Activated T-cell treated with anti-CD3 and anti-CD28 coated beads for 24 hours (primary cell): ENCODE measurements around the gene APPL2.
"Not testable (repeated sequence)": the region's sequence is repeated elsewhere in the genome, so short reads cannot be mapped to it uniquely, and the experiment has no call there.

Source experiments
- DNase-seq: peaks from one replicate; pipeline ENCODE4 v3.0.0-alpha.2; 2020; ENCODE audit warnings: low read depth

Gene APPL2

DNA sequence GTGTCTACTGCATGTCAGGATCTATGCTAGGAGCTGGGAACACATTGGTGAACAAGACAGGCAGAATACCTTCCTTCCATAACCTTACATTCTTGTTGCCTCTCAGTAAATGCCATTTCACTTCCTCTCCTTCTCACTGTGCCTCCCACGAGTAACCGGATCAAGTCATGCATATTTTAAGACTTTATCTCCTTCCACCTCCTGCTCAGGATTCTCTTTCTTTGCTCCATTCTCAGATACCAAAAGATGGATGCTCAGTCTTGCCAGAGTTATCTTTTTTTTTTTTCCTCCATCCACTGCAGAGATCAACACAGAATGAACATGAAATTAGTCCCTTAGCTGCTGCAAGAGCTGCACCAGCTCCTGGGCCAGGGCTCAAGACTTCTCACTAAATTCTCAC, 20.0 kb upstream of the APPL2 start:
- no peak for DNase-seq

DNA sequence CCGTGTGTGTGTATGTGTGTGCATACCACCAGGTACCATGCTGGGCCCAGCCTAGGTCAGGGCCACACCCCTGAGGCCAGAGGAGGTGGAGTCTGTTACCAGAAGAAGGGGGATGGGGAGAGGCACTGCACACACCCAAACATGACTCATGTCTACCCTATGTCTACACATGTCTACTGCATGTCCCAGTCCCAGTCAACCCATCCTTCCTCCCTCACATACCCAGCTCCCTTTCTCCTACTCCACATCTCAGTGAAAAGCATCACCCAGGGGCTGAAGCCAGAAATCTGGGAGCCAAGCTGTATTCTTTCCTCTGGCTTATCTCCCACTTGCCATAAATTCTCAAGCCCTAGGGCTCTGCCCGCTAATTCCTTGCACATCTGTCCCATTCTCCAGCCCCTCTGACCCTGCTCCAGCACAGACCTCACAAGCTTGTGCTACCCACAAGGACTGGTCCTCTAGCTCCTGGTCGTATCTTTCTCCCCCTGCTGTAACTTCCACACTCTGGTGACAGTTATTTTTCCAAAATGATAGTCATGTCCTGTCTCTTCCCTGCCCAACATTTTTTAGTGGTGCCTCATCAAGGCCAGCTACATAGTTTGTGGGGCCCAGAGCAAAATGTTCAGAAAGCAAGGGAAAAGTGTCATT, 18.0 kb upstream of the APPL2 start:
- DNase-seq: no peak

DNA sequence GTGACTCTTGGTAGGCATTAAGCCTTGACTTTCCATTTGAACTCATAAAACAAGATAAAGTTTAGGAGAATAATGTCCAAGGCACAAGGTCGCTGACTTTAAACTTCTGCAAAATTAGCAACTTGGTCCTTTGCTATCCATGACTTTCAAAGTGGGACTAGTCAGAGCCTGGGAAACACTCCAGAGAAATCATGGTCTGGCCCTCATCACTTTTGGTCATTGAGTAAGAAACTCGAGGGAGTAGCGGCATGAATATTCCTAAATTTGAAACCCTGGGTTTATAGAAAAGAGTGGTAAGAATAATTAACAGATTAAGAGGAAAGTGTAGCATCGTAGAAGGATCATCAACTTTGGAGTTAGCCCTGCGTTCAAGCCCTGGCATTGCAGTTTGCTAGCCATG, 16.9 kb upstream of the APPL2 start:
- no peak for DNase-seq

DNA sequence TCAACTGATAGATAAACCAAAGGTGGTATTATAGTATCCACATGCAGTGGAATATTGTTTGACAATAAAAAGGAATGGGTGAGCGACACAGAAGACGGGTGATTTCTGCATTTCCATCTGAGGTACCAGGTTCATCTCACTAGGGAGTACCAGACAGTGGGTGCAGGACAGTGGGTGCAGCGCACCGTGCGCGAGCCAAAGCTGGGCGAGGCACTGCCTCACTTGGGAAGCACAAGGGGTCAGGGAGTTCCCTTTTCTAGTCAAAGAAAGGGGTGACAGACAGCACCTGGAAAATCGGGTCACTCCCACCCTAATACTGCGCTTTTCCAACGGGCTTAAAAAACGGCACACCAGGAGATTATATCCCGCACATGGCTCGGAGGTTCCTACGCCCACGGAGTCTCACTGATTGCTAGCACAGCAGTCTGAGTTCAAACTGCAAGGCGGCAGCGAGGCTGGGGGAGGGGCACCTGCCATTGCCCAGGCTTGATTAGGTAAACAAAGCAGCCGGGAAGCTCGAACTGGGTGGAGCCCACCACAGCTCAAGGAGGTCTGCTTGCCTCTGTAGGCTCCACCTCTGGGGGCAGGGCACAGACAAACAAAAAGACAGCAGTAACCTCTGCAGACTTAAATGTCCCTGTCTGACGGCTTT, 9.9 kb upstream of the APPL2 start:
- not testable (repeated sequence) for DNase-seq

DNA sequence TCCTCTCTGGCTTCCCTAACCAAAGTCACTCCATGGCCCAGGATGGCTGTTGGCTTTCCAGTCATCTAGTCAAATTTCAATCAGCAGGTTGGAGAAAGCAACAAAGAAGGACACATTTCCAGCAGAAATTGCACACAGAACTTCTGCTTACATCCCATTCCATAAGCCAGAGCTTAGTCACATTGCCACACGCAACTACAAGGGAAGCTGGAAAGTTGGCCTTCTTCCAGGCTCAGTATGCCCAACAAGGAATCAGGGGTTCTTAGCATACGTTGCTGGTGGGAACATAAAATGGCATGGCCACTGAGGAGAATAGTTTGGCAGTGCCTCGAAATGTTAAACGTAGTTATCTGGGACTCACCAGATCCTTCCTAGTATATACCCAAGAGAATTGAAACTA, 9.3 kb upstream of the APPL2 start:
- DNase-seq: no peak

DNA sequence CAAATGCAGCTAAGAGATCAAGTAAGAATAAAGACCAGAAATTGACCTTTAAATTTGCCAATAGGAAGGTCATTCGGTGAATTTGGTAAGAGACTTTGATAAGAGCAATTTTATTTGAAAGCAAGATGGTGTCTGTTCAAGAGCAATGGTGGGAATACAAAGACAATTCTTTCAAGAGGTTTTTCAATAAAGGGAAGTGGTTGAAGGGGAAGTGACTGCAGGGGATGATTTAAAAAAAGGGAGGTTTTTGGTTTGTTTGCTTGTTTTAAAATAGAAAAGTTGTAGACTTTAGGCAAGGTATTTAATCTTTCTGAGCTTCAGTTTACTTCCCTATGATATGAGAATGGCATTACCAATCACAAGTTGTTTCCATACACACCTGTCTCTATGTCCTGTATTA, 4.3 kb upstream of the APPL2 start:
- DNase-seq: no peak

DNA sequence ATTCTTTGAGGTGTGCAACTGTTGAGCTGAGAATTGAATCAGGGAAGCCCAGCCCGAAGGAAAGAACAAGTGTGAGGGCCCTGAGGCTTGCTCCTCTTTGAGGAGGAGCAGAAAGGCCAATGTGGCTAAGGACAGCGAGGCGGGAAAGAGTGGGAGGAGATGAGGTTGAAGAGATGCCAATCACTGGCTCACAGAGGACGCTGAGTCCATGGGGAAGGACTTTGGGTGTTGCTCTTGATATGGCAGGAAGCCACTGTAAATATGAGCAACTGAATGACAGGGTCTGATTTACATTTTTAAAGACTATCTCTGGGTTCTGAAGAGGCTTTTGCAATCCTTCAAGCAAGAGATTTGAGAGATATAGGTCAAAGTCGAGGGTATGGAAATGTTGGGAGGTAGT, 3.3 kb upstream of the APPL2 start:
- no peak for DNase-seq

DNA sequence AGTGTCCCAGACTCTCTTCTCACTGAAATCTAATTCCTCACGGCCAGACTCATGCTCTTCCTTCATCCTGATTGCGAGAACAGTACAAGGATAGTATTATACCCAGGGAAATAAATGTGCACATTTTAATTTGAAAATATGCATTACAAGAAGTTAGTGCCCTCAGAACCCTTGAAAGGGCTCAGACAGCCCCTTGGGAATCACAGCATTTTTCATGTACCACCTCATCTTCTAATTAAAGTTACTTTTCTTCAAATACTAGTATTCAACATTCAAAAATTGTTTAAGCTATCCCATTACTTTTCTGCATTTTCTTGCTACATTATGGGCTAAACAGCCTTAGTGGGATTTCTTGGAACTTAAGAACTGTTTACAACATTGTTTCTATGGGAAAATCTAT, 1.7 kb upstream of the APPL2 start:
- DNase-seq: no peak

DNA sequence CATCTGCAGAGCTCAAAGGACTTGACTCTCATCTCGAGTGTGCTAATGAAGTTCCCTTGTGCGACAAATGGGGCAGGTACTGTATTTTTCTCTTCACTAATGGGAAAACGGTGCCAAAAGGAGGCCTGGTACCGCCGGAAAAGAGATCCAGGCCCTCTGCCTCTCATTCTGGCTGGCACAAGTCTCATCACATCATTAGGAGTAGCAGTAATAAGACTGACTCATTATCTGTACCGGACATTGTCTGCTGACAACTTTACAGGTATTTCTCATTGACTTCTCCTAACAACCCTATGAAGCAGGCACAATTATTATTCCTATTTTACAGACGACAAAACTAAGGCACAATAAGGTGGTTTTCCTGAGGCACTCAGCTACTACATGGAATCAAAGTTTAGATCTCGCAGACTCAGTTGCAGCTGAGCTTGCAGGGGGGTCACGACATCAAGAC, 668 bp downstream of the APPL2 start:
- DNase-seq: no peak

DNA sequence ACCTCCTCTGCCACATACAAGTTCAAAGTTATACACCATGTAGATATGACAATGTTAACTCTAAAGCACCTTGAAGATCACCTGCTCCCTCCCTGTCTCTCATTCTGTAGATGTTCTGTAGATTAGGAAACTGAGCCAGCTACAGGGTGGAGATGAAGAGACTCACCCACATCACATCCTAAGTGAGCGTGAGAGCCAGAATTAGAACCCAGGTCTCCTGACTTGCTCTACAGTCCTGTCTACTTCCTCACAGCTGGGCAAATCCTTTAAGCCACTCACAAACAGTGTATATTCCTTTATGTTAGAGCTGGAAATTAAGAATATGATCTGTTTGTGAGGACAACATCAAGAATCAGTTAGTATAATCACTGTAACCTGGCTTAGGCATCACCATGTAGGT, 1.8 kb downstream of the APPL2 start:
- no peak for DNase-seq

DNA sequence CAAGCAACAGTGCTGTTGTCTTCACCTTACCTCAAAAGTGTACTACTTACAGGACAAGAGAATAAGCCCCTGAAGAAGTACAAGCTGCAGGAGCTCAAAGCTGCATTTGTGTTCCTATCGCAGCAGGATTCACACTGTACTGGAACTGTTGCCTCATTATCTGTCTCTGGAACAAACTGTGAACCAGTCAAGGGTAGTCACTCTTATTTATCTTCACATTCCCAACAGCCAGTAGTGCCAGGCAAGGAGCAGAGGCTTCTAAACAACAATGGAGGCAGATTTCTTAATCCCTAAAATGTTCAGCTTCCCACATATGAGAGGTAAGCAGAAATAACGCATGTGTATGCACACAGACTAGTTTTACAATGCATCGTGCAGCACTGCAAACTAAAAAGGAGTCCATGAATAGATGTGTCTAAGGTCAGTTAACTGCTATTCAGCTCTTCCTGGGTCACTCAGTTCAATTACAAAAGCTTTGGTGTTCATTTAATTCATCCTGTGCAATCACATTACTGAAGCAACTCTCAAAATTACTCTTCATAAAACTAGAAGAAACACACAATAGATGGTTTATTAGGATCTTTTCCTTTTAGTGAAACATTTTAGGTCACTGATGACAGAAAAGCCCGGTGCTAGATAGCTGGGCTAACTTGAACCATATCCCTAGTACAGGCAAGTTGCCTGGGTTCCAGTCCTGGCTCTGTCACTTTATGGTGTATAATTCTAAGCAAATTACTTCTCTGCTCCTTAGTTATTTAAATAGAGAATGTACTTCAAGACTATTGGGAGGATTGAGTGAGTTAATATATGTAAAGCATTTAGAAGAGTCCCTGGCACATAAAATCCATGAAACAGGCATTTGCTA, 2.7 kb downstream of the APPL2 start:
- DNase-seq: no peak

DNA sequence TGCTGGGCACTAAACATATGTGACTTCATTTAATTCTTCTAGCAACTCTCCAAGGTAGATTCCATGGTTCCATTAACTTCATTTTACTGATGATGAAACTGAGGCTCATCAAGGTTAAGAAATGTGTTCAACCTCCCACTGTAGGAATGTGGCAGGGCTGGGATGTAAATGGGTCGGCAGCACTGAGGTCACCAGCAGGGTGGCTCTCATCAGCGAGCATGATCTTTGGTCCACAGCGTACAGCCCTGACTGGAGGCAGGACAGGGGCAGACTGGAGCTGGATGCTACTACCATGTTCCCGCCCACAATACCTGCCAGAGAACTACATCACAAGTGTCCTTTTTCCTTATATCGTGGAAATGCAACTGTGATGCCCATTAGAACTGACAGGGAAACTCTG, 4.6 kb downstream of the APPL2 start:
- no peak for DNase-seq

DNA sequence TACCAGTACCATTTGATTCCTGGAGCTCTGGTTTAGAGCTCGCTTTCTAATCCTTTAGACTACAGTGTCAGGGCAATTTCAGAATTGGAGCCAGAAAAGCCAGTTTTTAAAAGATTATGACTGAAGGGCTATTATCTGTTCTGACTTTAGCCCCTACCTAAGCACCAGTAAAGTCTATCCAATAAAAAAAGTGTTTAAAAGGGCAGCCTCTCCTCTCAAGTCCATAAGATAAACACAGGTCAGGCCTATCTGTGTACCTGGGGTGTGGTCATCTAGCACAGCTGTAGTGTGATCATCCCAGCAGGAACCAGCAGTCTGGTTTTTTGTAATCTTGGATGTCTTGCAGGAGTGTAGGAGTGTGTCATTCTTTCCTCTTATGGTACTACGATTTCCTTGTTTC, 6.6 kb downstream of the APPL2 start:
- no peak for DNase-seq

DNA sequence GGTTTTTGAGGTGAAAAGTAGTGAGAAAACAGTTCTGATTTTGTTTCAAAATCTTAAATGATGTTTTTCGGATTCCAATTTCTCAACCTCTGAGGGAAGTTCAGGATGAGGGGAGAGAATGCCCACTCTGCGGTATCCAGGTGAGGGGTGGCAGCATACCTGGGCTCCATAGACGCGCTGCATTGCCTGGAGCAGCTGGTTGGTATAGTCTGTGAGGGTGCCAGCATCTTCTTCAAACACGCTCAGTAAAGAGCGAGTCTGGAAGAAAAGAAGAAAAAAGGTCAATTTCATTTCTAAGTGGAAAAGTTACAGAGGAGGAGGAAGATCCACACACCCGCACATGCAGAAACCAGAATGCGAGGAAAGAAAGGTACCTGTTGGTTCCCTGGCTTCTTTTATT, 7.0 kb downstream of the APPL2 start:
- no peak for DNase-seq

DNA sequence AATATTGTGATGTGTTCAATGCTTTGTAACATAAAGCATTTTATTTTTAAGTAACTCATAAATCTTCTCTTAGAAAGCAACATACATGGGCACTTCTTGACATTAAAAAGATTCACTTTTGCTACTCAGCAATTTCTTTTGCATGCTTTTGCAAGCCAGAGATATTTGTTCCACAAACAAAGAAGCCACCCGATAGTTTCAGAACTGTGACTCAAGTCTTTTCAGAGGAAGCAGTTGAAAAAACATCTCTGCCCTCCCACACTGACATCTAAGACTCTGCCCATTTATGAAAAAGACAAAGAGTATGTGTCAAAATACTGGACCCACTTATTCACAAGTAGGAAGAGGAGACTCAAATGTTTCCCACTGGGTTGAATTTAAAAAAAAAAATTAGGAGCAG, 7.5 kb downstream of the APPL2 start:
- no peak for DNase-seq

DNA sequence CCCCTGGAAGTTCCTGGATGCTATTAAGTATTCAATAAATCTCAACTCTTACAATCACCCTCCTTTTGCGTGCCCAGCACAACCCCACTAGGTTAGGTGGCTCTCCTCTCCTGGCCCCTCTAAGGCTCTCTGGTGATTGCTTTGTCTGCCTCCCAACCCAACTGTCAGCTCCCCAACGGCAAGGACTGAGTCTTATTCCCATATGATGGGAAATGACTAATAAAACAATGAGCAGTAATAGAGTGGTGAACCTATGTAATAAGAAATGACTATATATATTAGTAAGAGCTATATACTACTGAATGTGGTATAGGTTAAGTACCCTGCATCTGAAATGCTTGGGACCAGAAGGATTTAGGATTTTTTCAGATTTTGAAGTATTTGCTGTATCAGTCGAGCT, 8.1 kb downstream of the APPL2 start:
- DNase-seq: no peak

DNA sequence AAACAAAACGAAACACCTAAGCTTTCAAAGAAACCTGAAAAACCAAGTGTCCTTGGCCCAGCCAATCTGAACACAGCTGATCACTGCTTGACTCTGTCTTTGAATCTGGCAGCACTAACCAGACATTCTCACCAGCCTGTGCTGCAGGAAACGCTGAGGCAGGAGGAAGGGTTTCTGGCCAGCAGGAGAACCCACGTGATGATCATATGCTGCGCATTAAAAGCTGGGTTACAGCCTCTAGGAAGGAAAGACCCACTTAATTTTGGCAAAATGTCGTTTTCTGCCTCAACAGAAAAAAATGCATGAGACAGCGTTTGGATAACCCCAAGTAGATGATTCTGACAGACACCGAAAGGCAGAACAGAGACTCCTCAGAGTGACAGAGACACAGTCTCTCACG, 9.8 kb downstream of the APPL2 start:
- no peak for DNase-seq

DNA sequence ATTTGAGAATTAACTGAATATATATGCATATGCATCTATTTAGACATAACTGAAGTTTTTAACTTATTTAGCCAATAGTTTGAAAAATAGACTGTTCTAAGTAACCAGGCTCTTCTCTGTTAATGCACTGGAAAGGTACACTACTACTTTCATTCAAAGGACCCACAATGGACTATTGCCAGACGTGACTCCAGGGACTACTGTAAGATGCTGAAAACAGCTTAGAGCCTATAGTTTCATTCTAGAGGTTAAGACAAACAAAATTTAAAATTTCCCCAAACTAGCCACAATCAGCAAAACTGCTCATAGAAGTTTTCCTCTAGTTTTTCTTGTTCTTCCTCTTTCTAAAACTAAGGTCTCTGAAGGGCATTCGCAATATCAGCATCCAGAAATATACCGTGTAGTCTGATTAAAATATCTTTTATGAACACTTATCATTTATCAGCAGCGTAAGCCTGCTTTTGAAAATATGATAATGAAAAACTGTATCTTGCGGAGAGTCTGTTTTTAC, 10.4 kb downstream of the APPL2 start:
- no peak for DNase-seq

DNA sequence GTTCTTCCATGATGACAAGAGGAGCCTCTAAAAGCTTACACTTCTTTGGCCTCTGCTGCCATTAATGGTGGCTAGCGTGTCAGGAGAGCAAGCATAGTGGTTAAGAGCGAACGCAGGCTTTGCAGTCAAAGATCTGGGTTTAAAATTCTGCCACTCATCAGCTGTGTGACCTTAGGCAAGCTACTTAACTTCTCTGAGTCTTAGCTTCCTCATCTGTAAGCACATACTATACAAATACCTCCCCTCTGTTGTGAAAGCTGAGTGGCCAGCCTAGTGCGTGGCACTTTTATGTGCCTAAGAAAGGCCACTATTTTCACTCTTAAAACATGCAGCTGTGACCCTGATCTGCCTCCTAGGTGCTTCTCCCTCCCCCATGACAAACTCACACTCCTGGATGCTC, 11.6 kb downstream of the APPL2 start:
- DNase-seq: no peak

DNA sequence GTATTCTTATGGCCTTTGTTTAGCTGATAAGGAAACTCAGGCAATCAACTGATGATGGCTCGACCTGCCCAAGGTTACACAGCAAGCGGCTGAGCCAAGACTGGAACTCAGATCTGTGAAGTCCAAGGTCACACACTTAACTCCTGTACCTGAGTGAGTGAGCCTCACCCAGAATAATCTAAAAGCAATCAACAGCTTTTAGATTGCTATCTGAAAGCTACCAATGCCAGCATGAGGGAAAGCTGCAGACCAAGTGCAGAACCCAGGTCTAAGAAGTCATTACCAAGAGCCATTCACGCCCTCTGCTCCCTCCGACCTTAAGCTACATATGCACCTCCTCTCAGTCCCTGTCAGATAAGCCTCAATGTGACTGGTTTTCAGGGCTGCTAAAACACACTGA, 12.1 kb downstream of the APPL2 start:
- DNase-seq: no peak

DNA sequence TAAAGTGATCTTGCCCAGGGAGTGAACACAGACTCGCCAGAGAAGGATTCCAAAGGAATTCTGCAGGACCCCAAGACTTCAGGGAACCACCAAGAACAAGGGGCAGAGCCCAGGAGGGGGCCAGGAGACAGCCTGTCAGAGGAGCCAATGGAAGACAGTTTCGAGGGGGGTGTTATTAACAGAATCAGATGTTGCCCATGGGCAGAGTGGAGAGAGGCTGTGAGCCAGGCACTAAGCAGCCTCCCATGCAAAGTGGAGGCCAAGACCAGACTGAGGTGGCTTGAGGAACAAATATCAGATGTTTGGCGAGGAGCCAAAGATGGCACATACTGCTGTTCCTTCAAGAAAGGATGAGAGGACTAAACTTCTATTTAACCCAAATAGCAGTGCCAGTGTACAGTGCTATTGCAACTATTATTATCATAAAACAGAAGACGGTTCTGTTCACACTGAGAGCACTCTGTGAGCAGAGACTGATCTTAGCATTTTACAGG, 12.6 kb downstream of the APPL2 start:
- no peak for DNase-seq

DNA sequence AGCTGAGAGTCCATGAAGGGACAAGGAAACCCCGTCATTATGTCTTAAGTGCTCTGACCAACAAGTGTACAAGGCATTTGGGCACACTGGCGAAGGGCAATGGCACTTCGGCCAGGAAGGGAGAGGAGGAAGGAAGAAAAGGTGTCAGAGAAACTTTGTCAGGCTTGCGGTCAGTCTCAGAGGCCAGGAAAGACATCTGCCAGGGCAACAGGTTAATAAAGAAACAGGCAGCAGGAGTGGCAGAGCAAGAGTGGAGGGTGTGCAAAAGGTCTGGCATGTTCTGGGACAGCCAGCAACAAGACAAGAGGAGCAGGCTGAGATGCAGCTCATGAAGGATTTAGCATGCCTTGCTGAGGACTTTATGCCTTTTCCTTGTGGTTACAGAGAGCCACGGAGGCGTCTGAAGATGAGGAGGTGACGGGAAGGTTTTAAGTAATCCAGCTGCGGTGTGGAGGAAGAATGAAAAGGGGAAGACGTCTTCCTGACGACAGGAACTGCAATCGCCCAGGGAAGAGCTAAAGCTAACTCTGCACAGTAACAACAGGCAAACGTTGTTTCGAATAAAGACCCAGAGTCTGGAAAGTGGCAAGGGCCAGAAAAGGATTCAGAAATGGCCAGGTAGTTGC, 13.1 kb downstream of the APPL2 start:
- DNase-seq: no peak

DNA sequence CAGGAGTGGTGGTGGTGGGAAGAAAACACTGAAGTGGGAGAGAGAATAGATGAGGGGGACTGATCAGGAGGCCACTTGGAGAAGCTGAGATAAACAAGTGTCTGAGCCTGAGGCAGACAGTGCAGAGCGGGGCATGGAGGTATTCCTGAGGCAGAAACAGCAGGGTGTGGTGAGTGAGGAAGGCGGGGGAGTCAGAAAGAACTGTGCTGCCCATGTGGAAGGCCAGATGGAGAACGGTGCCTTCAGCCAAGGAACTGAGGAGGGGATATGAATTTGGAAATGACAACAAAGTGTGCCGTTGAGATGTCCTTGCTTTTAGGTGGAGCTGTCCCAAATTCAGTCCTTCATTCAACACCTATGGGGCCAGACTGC, 13.7 kb downstream of the APPL2 start:
- no peak for DNase-seq
